HG03439 (cell line): ENCODE results near the gene UNKL.

Experiments
- ATAC-seq: cut with Tn5 transposase; IDR thresholded peaks from one replicate; pipeline ENCODE4 v1.9.1; 2021; ENCODE audit warnings: mild to moderate bottlenecking, moderate library complexity; ENCODE audit not compliant: unreplicated experiment

Gene UNKL, protein sequence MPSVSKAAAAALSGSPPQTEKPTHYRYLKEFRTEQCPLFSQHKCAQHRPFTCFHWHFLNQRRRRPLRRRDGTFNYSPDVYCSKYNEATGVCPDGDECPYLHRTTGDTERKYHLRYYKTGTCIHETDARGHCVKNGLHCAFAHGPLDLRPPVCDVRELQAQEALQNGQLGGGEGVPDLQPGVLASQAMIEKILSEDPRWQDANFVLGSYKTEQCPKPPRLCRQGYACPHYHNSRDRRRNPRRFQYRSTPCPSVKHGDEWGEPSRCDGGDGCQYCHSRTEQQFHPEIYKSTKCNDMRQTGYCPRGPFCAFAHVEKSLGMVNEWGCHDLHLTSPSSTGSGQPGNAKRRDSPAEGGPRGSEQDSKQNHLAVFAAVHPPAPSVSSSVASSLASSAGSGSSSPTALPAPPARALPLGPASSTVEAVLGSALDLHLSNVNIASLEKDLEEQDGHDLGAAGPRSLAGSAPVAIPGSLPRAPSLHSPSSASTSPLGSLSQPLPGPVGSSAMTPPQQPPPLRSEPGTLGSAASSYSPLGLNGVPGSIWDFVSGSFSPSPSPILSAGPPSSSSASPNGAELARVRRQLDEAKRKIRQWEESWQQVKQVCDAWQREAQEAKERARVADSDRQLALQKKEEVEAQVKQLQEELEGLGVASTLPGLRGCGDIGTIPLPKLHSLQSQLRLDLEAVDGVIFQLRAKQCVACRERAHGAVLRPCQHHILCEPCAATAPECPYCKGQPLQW

DNA sequence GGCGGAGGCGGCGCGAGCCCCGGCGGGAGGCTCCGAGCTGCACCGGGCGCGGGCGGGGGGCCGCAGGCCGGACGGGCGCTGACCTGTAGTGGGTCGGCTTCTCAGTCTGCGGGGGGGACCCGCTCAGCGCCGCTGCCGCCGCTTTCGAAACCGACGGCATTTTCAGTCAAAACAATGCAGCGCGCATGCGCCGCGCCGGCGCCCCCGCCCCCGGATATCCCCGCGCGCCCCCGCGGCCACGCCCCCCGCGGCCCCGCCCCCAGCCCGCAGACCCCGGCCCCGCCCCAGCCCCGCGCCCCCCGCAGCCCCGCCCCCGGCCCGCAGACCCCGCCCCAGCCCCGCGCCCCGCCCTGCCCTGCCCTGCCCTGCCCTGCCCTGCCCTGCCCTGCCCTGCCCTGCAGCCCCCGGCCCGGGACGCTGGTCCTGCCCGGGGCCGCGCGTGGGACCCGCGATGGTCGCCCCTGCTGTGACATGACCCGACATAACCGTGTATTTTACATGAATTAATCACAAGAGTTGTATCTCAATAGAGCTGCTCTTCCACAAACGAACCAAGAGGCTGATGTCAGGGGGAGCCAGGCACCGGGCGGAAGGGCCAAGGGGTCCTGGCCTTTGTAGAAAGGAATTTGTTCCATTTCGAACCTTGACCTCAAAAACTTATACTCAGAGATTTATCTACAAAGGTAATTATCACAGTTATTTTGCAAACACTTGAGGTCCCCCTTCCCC, at the start of gene UNKL:
UNKL (minus strand) TSS at position 173 of the 729 bp plus-strand sequence; CDS start at position 160, 13 bp downstream.
- peak; percentile 39 for ATAC-seq

DNA sequence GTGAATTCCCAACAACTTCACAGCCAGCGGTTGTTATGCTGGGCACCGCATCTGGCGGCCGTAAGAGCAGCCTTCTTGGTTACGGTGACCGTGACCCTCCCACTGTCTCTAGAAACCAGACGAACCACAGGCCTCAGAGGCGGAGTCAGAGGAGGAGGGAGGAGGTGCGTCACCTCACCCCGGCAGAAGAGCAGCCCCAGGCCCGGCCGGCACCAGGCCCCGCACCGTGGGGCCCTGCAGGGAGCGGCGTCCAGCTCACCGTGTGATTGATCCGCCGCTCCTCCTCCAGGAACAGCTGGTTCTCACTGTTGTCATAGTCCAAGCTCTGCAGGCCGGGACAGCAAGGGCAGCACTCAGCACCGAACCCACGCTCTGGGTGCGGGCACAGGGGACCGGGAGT, 46.6 kb upstream of the UNKL start:
- ATAC-seq, result no peak

DNA sequence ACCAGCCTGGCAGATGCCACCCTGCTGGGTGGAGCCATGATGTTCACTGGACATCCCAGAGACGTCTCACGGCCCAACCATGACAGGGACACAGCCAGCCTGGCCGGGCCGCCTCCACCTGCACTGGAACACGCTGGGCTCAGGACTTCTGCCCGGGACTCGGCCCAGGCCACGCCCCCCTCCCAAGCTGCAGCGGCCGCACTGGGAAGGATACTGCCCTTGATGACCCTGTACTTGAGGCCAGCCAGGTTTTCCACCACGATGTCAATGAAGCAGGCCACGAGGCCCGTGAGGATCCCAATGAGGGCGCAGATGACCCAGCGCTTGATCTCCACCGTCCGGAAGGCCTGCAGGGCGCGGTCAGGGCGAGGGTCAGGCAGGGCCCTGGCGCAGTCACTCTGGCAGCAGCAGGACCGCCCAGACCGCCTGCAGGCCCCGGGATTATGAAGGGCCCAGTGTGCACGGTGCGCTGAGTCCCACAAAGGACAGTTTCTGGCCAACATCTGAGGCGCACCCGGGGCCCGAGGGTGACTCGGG, 46.2 kb upstream of the UNKL start:
- ATAC-seq, result no peak

DNA sequence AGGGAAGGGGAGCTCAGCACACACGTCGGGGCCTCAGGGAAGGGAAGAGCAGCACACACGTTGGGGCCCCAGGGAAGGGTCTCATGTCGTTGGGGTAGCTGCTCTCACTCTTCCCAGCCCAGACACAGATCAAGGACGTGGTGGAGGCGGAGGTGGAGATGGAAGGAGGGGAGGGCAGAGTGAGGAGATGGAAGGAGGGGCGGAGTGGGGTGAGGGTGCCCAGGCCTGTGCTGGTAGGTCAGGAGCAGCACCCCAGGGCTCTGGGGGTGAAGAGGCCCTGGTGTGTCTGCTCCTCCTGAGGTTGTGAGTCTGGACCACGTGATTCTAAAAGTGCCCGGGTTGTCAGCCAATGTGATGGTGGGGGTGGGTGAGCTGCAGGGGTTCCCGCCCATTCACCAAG, 45.5 kb upstream of the UNKL start:
- no peak for ATAC-seq

DNA sequence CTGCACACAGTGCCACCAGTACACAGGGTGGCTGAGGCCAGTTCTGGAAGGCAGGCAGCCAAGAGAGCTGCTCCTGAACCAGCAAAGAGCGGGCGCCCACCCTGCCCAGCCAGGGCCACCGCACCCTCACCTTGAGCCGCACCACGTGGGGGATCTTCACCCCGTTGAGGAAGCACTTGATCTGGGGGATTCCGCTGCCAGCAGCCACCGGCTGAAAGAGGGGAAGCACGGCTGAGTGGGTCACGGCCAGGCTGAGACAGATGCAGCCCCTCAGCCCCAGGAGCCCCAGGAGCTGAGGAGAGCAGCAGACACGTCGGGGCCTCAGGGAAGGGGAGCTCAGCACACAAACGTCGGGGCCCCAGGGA, 44.5 kb upstream of the UNKL start:
- ATAC-seq, result no peak

DNA sequence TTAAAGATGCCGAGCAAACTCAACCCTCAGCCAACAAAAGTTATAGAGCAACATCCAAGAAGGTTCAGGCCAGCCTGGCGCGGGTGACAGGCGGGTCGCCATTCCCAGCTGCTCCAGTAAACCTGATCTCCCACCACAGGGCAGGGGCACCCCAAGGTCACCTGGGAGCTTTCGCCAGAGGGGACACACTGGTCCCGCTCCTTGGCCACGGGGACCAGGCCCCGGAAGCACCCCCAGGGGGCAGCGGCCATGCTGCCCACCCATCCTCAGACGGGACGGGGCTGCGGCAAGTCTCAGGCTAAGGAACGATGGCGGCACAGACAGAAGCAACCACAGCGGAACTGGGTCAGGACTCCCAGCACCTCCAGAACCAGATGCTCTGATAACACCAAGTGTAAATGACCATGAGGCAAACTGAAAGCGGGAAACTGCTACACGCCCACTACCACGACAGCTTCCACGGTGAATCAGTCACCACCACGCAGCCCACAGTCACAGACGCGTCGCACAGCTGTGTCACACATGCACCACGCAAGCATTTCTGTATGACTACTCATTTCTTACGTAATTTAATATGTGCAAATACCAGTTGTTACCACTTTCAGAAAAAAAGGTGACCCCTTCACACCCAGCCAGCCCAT, 44.0 kb upstream of the UNKL start:
- no peak for ATAC-seq

DNA sequence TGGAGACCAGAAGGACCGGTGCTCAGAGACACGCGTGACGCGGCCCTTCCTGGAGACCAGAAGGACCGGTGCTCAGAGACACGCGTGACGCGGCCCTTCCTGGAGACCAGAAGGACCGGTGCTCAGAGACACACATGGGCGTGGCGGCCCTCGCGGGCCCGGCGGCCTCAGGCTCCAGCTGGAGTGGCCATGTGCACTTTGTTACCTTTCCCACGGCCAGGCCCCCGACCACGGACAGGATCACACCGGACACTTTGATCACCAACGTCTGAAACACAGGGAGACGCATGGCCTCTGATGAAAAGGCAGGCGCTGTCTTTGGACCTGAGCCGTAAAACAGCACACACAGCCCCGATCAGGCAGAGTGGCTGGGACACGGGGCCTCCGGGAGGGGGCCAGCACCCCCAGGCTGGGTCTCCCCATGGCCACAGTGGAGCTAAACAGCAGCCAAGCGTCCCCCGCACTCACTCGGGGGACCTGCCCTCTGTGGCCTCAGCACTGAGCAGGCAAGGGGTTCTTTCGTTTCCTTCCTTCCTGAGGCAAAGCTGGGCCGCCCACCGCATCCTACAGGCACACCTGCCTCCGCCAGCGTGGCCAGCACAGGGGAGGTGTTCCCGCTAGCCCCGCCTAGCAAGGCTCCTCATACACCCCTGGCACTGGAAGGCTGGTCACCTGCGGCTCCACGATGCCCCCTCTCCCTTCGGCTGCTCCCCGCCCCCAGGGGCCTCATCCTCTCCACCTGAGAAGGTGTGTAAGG, 43.2 kb upstream of the UNKL start:
- ATAC-seq, result no peak

DNA sequence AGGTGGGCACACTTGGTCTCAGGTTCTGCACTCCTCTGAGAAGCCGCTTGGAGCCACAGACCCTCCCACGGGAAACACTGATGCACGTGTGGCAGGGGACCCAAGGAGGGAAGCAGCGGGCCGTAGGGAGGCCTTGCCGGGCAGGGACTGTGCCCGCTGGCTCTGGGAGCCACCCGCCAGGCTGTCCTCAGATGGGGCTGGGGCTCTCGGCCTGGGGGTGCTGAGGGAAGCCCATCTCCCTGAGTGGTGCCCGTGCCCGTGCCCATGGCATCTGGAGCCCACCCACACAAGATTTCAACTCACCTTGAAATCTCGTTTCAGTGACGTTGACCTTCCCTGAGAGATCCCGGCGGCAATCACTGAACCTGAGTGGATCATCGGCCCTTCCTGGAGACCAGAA, 42.4 kb upstream of the UNKL start:
- no peak for ATAC-seq

DNA sequence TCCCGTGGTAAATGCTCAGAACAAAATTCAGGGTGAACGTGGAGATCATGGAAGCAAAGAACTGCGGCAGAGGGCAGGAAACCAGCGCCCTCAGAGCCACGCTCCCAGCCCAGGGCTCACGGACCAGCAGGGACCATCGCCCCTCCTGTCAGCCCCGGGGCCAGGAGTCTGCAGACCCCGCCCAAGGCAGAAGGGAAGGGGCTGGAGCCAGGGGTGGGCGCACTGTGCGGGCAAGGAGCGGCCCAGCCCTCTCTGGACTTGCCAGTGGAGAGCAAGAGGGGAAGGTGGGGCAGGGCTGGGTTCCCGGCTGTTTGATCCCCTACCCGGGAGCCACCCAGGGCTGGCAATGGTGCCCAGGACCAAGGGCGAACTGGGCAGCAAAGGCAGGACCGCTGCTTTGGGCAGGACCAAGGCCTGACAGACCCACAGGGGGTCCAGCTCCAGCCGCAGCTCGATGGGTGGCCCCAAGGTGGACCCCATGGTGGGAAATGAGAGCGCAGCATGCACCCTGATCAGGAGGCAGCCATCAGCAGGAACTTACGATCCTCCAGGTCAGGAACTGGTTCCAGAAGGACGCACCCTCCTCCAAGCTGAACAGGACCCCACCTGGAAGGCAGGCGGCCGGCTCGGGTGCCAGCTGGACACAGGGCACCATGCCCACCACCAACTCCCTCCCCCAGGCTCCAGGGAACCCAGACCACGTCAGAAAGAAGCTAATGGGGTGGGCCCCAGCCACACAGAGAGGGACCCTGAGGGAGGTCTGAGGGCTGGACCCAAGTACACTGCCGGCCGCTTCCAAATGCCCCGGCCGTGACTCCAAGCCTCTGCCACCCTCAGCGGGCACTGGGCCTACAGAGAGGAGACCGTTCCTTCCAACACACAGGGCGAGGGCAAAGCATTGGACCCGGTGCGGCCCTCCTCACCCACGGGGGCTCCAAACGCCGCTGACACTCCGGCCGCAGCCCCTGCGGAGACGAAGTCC, 41.0 kb upstream of the UNKL start:
- ATAC-seq, result no peak

DNA sequence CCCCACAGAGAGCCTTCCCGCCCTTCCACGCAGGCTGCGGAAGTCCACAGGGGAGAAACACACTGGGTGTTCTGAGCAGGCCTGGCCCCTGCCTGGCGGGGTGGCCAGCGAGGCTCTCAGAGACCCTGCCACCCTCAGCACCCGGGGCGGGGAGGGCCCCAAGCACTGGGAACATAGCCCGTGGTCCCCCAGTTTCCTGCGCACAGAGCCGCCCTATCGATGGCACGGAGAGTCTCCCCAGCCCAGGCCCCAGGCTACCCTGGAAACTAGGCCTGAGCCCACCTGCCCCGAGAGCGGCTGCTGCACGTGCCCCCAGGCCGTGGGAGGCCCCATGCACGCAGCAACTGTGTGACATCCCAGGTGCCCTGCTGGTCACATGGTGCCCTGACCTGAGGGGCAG, 40.1 kb upstream of the UNKL start:
- no peak for ATAC-seq

DNA sequence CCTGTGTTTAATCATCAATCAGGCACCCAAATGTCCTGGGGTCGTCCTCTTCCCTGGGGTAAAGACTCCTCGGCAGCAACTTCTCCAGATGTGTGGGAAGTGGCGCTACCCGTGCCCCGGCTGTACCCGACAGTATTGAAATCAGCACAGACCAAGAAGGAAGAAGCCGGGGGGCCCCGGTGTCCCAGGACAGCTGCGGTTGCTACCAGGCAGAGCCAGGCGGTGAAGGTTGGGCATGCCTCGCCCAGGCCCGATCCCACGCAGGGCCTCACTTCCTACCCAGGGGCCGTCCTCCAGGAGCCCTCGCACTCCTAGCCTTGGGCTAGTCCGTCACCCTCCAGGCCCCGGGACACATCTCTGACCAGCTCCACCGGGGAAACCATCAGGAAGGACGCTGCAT, 38.8 kb upstream of the UNKL start:
- no peak for ATAC-seq

DNA sequence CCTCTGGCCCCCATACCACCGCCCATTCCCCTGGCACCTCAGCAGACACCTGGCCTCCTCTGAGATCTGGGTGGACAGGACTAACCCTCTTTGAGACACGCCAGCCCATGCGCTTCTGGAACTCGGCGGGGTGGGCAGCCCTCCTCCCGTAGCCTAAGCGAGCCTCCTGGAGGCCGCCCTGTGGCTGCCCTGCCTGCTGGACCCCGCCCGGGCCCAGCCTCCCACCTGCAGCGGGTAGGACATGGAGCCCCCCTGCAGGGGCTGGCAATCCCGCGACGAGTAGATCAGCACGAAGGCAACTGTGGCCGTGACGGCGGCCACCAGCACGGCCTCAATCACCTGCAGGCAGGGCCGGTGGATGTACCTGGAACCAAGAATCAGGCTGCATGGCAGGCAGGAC, 38.0 kb upstream of the UNKL start:
- ATAC-seq, result no peak

DNA sequence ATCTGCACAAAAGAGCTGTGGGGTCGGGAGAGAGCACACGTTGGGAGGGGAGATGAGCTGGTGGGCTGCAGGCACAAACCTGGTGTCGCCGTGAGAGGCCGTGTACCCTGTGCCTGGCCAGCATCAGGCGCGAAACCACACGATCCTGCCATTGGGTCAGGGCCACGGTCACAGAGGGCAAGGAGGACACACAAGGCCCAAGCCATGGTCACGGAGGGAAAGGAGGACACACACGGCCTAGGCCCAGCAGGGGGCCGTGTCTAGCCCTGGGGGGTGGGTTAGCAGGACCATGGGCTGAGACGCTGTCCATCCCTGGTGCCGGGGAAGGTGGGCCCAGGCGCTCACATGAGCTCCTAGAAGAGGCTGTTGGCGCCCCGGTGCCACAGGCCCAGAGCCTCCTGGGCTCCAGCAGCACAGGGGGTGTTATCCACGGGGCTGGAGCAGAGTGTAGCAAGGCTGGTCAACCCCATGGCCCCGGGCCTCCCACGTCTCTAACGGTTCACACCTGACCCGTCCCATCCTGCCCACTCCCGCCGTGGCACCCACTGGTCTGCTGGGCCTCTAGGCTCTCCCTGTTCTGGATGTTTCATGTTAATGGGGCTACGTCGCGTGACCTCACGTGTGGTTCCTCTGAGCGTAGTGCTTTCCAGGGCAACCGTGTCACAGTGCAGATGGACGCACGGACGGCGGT, 37.3 kb upstream of the UNKL start:
- no peak for ATAC-seq

DNA sequence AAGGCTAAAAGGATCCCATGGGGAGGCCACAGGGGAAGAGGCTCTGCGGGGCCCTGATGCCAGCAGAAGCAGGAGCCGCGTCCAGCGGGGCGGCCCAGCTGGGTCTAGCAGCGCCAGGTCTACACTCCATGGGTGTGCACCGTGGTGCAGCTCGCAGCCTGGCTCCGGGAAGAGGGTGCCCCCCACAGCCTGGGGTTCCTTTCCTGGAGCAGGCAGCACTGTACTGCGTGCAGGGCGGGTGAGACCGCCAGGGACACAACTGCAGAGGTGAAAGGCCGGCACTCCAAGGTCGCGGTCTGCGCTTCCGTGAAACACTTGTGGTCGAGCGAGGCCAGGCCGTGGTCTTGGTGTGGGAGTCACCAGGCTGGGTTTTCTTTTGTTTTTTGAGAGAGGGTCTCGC, 36.3 kb upstream of the UNKL start:
- ATAC-seq, result no peak

DNA sequence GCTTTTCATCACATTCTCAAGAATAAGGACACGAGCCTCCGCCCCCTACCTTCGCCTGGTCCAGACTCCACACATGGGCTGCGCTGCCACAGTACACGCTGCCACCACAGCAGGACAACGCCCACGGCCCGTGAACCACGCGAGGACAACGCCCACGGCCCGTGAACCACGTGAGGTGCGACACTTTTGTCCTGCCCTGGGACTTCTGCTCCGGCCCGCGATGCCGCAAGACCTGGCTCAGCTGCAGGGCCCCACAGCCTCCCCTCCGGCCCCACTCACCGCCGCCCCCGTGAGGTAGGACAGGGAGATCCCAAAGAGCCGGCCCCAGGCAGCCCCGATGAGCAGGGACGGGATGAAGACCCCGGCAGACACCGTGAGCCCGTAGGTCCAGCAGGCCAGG, 35.7 kb upstream of the UNKL start:
- ATAC-seq, result no peak

DNA sequence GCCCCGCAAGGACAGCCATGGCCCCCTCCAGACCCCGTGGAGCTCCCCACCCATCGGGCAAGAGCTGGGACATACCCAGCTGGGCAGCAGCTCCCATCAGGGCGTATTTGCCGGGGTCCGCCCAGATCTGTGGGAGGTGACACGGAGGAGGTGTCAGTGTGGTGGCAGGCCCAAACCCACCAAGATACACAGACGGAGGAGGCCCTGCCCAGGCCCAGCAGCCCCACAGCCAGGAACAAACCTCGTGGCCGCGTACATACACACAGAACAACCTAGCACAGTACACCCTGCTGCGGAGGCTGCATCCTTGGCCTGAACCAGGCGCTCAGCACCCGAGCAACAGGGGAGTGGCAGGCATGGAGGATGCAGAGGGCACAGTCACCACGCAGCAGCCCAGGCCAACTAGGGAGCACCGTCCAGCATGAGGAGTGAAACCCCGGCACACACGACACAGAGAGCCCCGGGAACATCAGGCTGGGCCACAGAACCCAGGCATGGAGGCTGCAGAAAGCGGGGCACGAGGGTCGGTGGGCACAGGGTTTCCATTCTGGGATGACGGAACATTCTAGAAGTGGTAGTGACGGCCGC, 34.8 kb upstream of the UNKL start:
- ATAC-seq, result no peak

DNA sequence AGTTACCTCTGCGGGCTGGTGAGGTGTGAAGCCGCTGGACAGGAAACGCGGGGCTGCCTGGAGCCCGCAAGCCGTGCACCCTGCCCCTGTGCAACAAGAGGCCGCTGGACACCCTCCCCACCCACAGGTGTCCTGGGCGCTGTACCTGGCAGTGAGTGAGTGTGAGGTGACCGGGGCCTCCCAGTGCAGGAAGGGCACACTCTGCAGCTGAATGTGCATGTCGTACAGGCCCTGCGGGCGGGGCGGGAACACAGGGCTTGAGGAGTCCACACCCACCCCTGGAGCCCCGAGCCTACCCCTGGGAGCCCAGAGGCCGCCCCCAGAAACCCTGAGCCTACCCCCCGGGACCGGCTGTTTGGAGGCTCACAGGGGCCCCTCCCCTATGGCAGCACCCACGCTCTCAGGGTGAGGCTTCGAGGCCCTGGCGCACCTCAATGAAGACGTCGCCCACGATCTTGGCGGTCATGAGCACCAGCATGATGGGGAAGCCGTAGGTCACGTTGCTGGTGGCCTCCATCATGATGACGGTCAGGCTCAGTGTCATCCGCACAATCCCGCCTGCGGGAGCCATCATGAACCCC, 34.1 kb upstream of the UNKL start:
- no peak for ATAC-seq

DNA sequence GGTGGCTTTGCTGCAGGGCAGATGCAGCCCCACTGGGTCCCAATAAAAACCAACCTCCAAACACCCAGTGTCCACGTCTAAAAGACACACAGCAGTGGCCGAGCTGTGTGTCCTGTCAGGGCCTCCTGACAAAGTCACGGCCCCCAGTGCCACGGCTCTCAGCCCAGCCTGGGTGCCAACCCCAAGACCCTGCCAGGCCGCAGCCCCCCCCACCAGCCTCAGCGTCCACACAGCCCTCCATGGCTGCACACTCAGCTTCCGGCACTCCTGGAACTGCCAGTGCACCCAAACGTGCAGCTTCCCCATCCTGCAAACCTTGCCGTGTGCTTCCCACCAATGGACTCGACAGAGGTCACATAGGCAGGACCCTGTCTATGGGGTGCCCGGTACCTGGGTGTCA, 33.5 kb upstream of the UNKL start:
- no peak for ATAC-seq
